ENCODE measurements around the gene NPHS1.

DNA sequence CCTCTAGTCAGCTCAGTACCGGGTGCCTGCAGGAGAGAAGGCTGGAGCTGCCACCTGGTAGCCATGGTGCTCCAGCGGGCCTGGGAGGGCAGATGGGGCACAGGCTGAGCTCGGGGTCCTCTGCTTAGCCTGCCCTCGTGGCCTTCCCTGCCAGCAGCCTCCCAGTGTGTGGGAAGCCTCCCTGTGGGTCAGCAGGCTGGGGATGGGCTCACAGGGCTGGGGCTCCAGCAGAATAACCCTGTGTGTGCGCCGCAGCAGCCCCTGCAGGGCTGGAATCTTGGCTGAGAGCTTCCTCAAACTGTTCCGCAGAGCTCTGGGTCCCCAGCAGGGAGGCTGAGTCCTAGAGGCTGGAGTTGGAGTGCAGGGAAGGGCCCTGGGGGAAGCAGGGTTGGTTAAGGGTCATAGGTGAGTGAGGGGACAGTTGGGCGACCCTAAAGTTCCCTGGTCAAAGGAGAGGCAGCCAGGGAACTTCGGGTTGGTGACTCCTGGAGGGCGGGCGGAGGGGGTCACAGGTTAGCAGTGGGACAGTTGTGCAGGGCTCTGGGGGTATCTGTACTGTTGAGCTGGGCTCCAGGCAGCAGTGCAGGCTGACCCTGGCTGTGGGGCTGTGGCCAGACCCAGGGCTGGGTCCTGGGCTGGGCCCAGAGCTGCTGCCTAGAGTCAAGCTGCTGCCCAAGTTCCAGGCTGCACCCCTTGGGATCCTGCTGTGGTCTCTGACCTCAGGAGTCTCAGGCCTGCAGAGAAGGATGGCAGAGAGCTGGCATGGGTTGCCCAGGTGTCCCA lies 62.9 kb downstream of the NPHS1 start:
- no peak for TF ChIP-seq ZFP41 (tag by site-specific recombination; IDR thresholded peaks at IDR 0.05; ENCODE audit: borderline replicate concordance)
- TF ChIP-seq, protein P1, sequence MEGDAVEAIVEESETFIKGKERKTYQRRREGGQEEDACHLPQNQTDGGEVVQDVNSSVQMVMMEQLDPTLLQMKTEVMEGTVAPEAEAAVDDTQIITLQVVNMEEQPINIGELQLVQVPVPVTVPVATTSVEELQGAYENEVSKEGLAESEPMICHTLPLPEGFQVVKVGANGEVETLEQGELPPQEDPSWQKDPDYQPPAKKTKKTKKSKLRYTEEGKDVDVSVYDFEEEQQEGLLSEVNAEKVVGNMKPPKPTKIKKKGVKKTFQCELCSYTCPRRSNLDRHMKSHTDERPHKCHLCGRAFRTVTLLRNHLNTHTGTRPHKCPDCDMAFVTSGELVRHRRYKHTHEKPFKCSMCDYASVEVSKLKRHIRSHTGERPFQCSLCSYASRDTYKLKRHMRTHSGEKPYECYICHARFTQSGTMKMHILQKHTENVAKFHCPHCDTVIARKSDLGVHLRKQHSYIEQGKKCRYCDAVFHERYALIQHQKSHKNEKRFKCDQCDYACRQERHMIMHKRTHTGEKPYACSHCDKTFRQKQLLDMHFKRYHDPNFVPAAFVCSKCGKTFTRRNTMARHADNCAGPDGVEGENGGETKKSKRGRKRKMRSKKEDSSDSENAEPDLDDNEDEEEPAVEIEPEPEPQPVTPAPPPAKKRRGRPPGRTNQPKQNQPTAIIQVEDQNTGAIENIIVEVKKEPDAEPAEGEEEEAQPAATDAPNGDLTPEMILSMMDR (tag by site-specific recombination; IDR thresholded peaks at IDR 0.05) = no peak
- TF ChIP-seq ZBTB8A (tag by site-specific recombination; IDR thresholded peaks at IDR 0.05) = no peak
- no peak for TF ChIP-seq ZNF274 (IDR thresholded peaks at IDR 0.05; ENCODE audit: low read length)
- TF ChIP-seq ZNF274 (tag by site-specific recombination; IDR thresholded peaks at IDR 0.05; ENCODE audit: borderline replicate concordance) = no peak
- TF ChIP-seq ZBTB48 (tag by site-specific recombination; IDR thresholded peaks at IDR 0.05) = no peak
- TF ChIP-seq ELK4 (IDR thresholded peaks at IDR 0.05; ENCODE audit: borderline replicate concordance, low read depth, low read length) = no peak

Measured in HEK293 (cell line).